Measurements from ENCODE around the gene MINAR1.
"Not testable (repeated sequence)": the region's sequence is repeated elsewhere in the genome, so short reads cannot be mapped to it uniquely, and the experiment has no call there.

Gene MINAR1

GRCh38 chr15:79431636-79432344 is at the start of gene MINAR1:
Gene MINAR1 (plus strand): TSS chr15:79432336. CDS start chr15:79456148, 23,812 bp downstream.
- peak in 1 of 2 experiments; percentile 8 for DNase-seq (ENCODE audit: low read depth in 2 of 2)

- DNase-seq (ENCODE audit: low read depth in 2 of 2), result no peak
These were observed 37.9 kb upstream of the MINAR1 start for GRCh38 chr15:79394231-79394630.

GRCh38 chr15:79396850-79397249 is 35.3 kb upstream of the MINAR1 start:
- no peak for DNase-seq (ENCODE audit: low read depth in 2 of 2)

GRCh38 chr15:79397269-79397910 is 34.7 kb upstream of the MINAR1 start:
- no peak for DNase-seq (ENCODE audit: low read depth in 2 of 2)

GRCh38 chr15:79399606-79400005 is 32.5 kb upstream of the MINAR1 start:
- DNase-seq (ENCODE audit: low read depth in 2 of 2), result no peak

GRCh38 chr15:79400650-79401049 is 31.5 kb upstream of the MINAR1 start:
- no peak for DNase-seq (ENCODE audit: low read depth in 2 of 2)

- no peak for DNase-seq (ENCODE audit: low read depth in 2 of 2)
These were observed 30.8 kb upstream of the MINAR1 start for GRCh38 chr15:79401301-79401700.

GRCh38 chr15:79402136-79402535 is 30.0 kb upstream of the MINAR1 start:
- no peak for DNase-seq (ENCODE audit: low read depth in 2 of 2)

GRCh38 chr15:79403501-79403900 is 28.6 kb upstream of the MINAR1 start:
- no peak for DNase-seq (ENCODE audit: low read depth in 2 of 2)

GRCh38 chr15:79406210-79406609 is 25.9 kb upstream of the MINAR1 start:
- DNase-seq (ENCODE audit: low read depth in 2 of 2), result no peak

- DNase-seq (ENCODE audit: low read depth in 2 of 2), result no peak
These were observed 24.1 kb upstream of the MINAR1 start for GRCh38 chr15:79408041-79408440.

GRCh38 chr15:79410237-79410636 is 21.9 kb upstream of the MINAR1 start:
- DNase-seq (ENCODE audit: low read depth in 2 of 2), result no peak

GRCh38 chr15:79412010-79412409 is 20.1 kb upstream of the MINAR1 start:
- DNase-seq (ENCODE audit: low read depth in 2 of 2), result no peak

- DNase-seq (ENCODE audit: low read depth in 2 of 2), result no peak
These were observed 19.7 kb upstream of the MINAR1 start for GRCh38 chr15:79412429-79412828.

GRCh38 chr15:79416876-79417275 is 15.3 kb upstream of the MINAR1 start:
- DNase-seq (ENCODE audit: low read depth in 2 of 2), result no peak

- no peak for DNase-seq (ENCODE audit: low read depth in 2 of 2)
These were observed 13.3 kb upstream of the MINAR1 start for GRCh38 chr15:79418693-79419279.

GRCh38 chr15:79425591-79426295 is 6.4 kb upstream of the MINAR1 start:
- DNase-seq (ENCODE audit: low read depth in 2 of 2), result no peak

GRCh38 chr15:79426899-79427298 is 5.2 kb upstream of the MINAR1 start:
- DNase-seq (ENCODE audit: low read depth in 2 of 2), result not testable (repeated sequence)

- DNase-seq (ENCODE audit: low read depth in 2 of 2), result no peak
These were observed 4.1 kb upstream of the MINAR1 start for GRCh38 chr15:79427781-79428598.

- DNase-seq (ENCODE audit: low read depth in 2 of 2), result no peak
These were observed 1.1 kb upstream of the MINAR1 start for GRCh38 chr15:79430901-79431635.
